CD4-positive, CD25-positive, alpha-beta regulatory T cell (primary cell): Measurements from ENCODE around the gene ADGRG6. TPM values are rescaled to one million over a fixed set of nuclear protein-coding genes. Genes with fewer than 3 reads are reported as not detected.

Experiments
- ATAC-seq, 2 donors: fragments of 150-1000 bp; cut with Tn5 transposase; one replicate each; pipeline ENCODE4 v1.10.0; 2021; ENCODE audit warnings: low read depth in 2 of 2, moderate number of reproducible peaks in 2 of 2, moderate library complexity in 1 of 2
- DNase-seq, 3 donors: peaks; one replicate each; pipeline versions ENCODE4 v3.0.0 to v3.0.0-alpha.2; 2012 to 2022; ENCODE audit warnings: mixed read lengths in 1 of 3
- H3K27ac ChIP-seq: one replicate; pipeline ENCODE4 v1.7.0; 2013; ENCODE audit warnings: mild to moderate bottlenecking, low read length; ENCODE audit not compliant: insufficient read depth, poor library complexity, severe bottlenecking
- H3K27me3 ChIP-seq: one replicate; pipeline ENCODE4 v1.7.0; 2013; ENCODE audit warnings: low read length; ENCODE audit not compliant: control insufficient read depth, insufficient read depth
- H3K36me3 ChIP-seq: one replicate; pipeline ENCODE4 v1.7.0; 2013; ENCODE audit warnings: mild to moderate bottlenecking, low read length, moderate library complexity; ENCODE audit not compliant: control insufficient read depth, insufficient read depth
- H3K4me1 ChIP-seq: 2 replicates; pipeline ENCODE4 v1.7.0; 2013; ENCODE audit warnings: mild to moderate bottlenecking, low read length; ENCODE audit not compliant: insufficient read depth, control insufficient read depth, poor library complexity, severe bottlenecking
- H3K4me3 ChIP-seq: one replicate; pipeline ENCODE4 v1.7.0; 2013; ENCODE audit warnings: low read depth, mild to moderate bottlenecking, low read length, moderate library complexity
- H3K9me3 ChIP-seq, 2 experiments: 1 replicate in 1 of 2; 2 replicates in 1 of 2; pipeline ENCODE4 v1.7.0; 2013; ENCODE audit warnings: low read length in 2 of 2, mild to moderate bottlenecking in 1 of 2, moderate library complexity in 1 of 2; ENCODE audit not compliant: control insufficient read depth in 2 of 2
- H3K27ac Mint-ChIP-seq, 3 donors: one replicate each; pipeline ENCODE4 v1.8.0; 2020 to 2022; ENCODE audit warnings: mild to moderate bottlenecking in 3 of 3, mixed read lengths in 3 of 3, moderate library complexity in 2 of 3
- H3K27me3 Mint-ChIP-seq: one replicate; pipeline ENCODE4 v1.8.0; 2022; ENCODE audit warnings: mild to moderate bottlenecking, mixed read lengths
- H3K36me3 Mint-ChIP-seq: one replicate; pipeline ENCODE4 v1.8.0; 2020; ENCODE audit warnings: mixed read lengths
- H3K4me1 Mint-ChIP-seq, 4 donors: one replicate each; pipeline ENCODE4 v1.8.0; 2020 to 2022; ENCODE audit warnings: mixed read lengths in 4 of 4, mild to moderate bottlenecking in 1 of 4
- H3K4me3 Mint-ChIP-seq, 4 donors: one replicate each; pipeline ENCODE4 v1.8.0; 2020 to 2022; ENCODE audit warnings: mild to moderate bottlenecking in 4 of 4, mixed read lengths in 4 of 4, moderate library complexity in 3 of 4
- H3K9me3 Mint-ChIP-seq, 7 donors: one replicate each; pipeline ENCODE4 v1.8.0; 2020 to 2022; ENCODE audit warnings: mixed read lengths in 7 of 7, mild to moderate bottlenecking in 3 of 7, moderate library complexity in 2 of 7
- polyA plus RNA-seq, 4 donors: library from polyadenylated mRNA; unstranded; fragments of 300-500 nt; fragmentation: Illumina TruSeq; gene quantifications; one replicate each; pipeline ENCODE4 v1.2.3, GENCODE V29; 2021
- total RNA-seq: library from RNA; stranded (reverse); gene quantifications from one replicate; pipeline ENCODE4 v1.2.3, GENCODE V29; 2022

Gene ADGRG6
- total and polyA plus RNA-seq, 5 donors from 2014 or later = 0.74 TPM; not detected in 4

- no peaks in the 10 kb centered on the region for H3K4me1 ChIP-seq
- DNase-seq (no peak), ATAC-seq (no peak)
- no peaks in the 10 kb centered on the region for H3K27me3 ChIP-seq
- peaks cover 0 to 2% (median 0%) of the 10 kb centered on the region in 4 donors for H3K4me1 Mint-ChIP-seq
- H3K9me3 Mint-ChIP-seq = peaks cover 0 to 5% (median 0%) of the 10 kb centered on the region in 7 donors
- no peaks in the 10 kb centered on the region for H3K36me3 ChIP-seq
- no peak overlapping the region for H3K4me3 ChIP-seq
- no peak overlapping the region for H3K27ac Mint-ChIP-seq
- peaks cover 5% of the 10 kb centered on the region for H3K27me3 Mint-ChIP-seq
- no peaks in the 10 kb centered on the region for H3K9me3 ChIP-seq
- no peak overlapping the region for H3K4me3 Mint-ChIP-seq
- no peak overlapping the region for H3K27ac ChIP-seq
- H3K36me3 Mint-ChIP-seq = no peaks in the 10 kb centered on the region
Measured at GRCh38 chr6:142353690-142354089, 51.9 kb downstream of the ADGRG6 start.

DNA sequence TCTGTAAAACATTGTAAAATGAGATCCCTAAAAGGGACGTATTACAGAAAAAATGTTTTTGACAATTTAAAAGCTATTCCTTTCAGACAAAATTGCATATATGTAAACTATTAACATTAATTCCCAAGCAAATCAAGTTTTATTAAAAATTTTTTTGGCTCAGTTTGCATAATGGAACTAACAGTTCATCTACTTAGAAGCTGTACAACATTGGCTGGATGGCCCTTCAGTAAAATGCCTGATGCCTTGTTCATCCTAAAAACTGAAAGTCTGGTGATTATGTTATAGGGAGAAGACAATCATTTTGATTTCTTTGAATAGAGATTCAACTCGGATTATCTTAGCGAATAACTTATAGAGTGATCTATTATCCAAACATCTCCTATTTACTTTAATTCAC, 52.8 kb downstream of the ADGRG6 start:
- no peak overlapping the region for H3K4me3 Mint-ChIP-seq
- peaks cover 0 to 2% (median 0%) of the 10 kb centered on the region in 4 donors for H3K4me1 Mint-ChIP-seq
- peaks cover 0 to 5% (median 0%) of the 10 kb centered on the region in 7 donors for H3K9me3 Mint-ChIP-seq
- no peak for DNase-seq
- H3K4me3 ChIP-seq = no peak overlapping the region
- H3K36me3 ChIP-seq = no peaks in the 10 kb centered on the region
- no peaks in the 10 kb centered on the region for H3K9me3 ChIP-seq
- no peaks in the 10 kb centered on the region for H3K36me3 Mint-ChIP-seq
- no peaks in the 10 kb centered on the region for H3K4me1 ChIP-seq
- no peak overlapping the region for H3K27ac Mint-ChIP-seq
- H3K27ac ChIP-seq = no peak overlapping the region
- H3K27me3 ChIP-seq = no peaks in the 10 kb centered on the region
- ATAC-seq = no peak
- H3K27me3 Mint-ChIP-seq = peaks cover 5% of the 10 kb centered on the region

DNA sequence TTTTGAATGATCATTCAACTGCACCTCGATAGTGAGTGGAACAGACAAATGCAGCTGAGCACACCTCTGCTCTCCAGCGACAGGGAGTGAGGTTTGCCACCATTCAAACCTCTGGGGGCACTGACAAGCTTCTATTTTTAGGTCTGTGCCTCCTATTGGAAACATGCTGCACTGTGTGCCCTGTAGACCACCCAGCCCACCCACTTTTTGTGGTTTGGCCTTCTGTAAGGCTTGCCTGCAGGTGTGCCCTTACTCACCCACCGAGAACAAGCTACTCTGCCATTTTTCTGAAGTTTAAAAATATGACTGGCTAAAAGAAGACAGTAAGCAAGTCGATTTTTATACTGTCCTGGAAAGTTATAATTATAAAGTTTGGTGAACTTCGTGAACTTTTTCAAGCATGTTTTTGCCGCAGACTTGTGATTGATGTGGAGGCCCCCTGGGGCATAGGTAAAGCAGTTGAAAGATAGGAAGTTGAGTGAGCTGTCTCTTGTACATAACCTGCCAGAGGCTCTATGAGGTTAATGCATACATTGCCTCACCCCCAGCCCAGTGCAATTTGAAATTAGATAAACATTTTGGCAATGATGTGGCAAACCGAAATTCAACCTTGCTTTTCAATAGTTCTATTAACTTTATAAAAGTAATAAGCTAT, 53.8 kb downstream of the ADGRG6 start:
- Mint-ChIP-seq H3K4me3 (no peak overlapping the region), H3K9me3 (peaks cover 0 to 5% (median 0%) of the 10 kb centered on the region in 7 donors)

GRCh38 chr6:142356201-142356883, 54.5 kb downstream of the ADGRG6 start:
- H3K36me3 ChIP-seq = no peaks in the 10 kb centered on the region
- Mint-ChIP-seq H3K9me3 (peaks cover 0 to 1% (median 0%) of the 10 kb centered on the region in 7 donors), H3K4me1 (peaks cover 0 to 2% (median 0%) of the 10 kb centered on the region in 4 donors), H3K27me3 (peaks cover 4% of the 10 kb centered on the region), H3K4me3 (no peak overlapping the region), H3K27ac (no peak overlapping the region), H3K36me3 (no peaks in the 10 kb centered on the region)
- no peaks in the 10 kb centered on the region for H3K4me1 ChIP-seq
- H3K27ac ChIP-seq = no peak overlapping the region
- ATAC-seq (no peak), DNase-seq (no peak)
- no peaks in the 10 kb centered on the region for H3K27me3 ChIP-seq
- no peaks in the 10 kb centered on the region for H3K9me3 ChIP-seq
- no peak overlapping the region for H3K4me3 ChIP-seq

More for the DNA sequence above, 53.8 kb downstream of the ADGRG6 start:
- H3K9me3 ChIP-seq = no peaks in the 10 kb centered on the region
- no peaks in the 10 kb centered on the region for H3K4me1 ChIP-seq
- ATAC-seq (no peak), DNase-seq (no peak)
- Mint-ChIP-seq H3K4me1 (peaks cover 0 to 2% (median 0%) of the 10 kb centered on the region in 4 donors), H3K27ac (no peak overlapping the region), H3K27me3 (peaks cover under 1% of the 10 kb centered on the region), H3K36me3 (no peaks in the 10 kb centered on the region)
- H3K4me3 ChIP-seq = no peak overlapping the region
- H3K36me3 ChIP-seq = no peaks in the 10 kb centered on the region
- no peak overlapping the region for H3K27ac ChIP-seq
- H3K27me3 ChIP-seq = no peaks in the 10 kb centered on the region

DNA sequence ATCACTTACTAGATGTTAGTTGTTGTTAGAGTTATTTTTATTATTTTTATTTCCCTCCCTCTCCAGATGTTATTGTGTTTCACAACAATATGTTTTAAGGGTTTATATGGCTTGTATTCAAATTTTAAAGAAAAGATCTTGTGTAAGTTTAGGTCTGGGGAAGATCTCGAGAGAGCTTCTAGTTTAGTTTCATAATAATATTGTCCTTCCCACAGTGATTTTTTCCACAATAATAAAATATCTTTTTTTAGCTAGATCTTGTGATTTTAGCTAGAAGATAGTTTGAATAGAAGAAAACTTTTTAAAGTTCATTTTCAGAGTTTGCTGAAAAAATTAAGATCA, 55.0 kb downstream of the ADGRG6 start:
- Histone ChIP-seq H3K4me3 (no peak overlapping the region), H3K36me3 (no peaks in the 10 kb centered on the region), H3K9me3 (no peaks in the 10 kb centered on the region), H3K4me1 (no peaks in the 10 kb centered on the region), H3K27me3 (no peaks in the 10 kb centered on the region), H3K27ac (no peak overlapping the region)
- ATAC-seq (no peak), DNase-seq (no peak)
- Mint-ChIP-seq H3K36me3 (no peaks in the 10 kb centered on the region), H3K9me3 (peaks cover 0 to 1% (median 0%) of the 10 kb centered on the region in 7 donors), H3K4me3 (no peak overlapping the region), H3K4me1 (peaks cover 0 to 2% (median 0%) of the 10 kb centered on the region in 4 donors), H3K27me3 (peaks cover 4% of the 10 kb centered on the region), H3K27ac (no peak overlapping the region)

DNA sequence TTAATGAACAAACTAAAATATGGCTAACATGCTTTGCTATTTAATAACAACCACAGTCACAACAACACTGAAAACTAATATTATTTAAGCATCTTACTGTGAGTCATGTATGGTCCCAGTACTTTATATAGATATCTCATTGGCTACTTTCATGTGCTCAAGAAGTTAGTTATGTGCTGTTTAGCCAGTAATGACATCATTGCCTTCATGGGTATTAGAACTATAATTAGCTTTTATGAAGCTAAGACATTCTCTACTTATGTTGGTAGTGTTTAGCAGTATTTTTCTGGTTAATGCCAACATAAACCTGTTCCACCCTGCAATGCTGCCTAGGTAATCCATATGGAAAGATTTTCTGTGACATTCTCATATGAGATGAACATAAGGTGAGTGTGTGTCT, 56.1 kb downstream of the ADGRG6 start:
- peaks cover 0 to 2% (median 0%) of the 10 kb centered on the region in 4 donors for H3K4me1 Mint-ChIP-seq
- H3K36me3 Mint-ChIP-seq = no peaks in the 10 kb centered on the region
- no peaks in the 10 kb centered on the region for H3K4me1 ChIP-seq
- H3K4me3 ChIP-seq = no peak overlapping the region
- H3K36me3 ChIP-seq = no peaks in the 10 kb centered on the region
- H3K4me3 Mint-ChIP-seq = no peak overlapping the region
- no peak overlapping the region for H3K27ac Mint-ChIP-seq
- H3K9me3 Mint-ChIP-seq = peaks cover 0 to 1% (median 0%) of the 10 kb centered on the region in 7 donors
- no peaks in the 10 kb centered on the region for H3K27me3 ChIP-seq
- H3K27ac ChIP-seq = no peak overlapping the region
- no peaks in the 10 kb centered on the region for H3K9me3 ChIP-seq
- H3K27me3 Mint-ChIP-seq = peaks cover 4% of the 10 kb centered on the region
- ATAC-seq = no peak
- no peak for DNase-seq

DNA sequence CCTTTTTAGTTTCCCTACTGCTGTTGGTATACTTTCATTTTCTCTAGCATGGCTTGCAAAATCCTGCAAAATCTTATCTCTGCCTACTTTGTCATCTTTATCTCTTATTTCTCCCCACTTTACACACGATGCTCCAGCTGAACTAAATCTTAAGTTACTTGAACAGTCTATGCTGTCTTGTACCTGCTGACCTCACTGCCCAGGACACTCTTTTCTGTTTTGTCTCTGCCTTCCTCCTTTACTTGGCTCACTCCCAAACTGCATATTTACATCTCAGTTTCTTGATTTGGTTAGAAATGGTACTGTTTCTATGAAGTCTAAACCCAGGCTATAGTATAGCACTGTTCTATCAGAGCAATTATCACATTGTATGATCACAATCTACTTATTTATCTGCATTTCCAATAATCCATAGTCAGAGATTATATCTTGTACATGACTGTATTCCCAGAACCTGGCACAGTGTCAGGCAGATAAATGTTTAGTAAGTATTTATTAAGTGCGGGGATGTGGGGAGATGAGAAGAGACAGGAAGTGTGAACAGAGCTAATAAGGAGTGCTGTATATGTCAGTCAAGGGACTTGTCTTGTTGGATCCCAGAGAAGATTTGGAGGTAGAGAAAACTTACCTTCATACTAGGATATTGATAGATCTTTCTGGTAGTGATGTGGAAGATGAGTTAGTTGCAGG, 57.6 kb downstream of the ADGRG6 start:
- Histone ChIP-seq H3K36me3 (no peaks in the 10 kb centered on the region), H3K9me3 (no peaks in the 10 kb centered on the region), H3K27me3 (no peaks in the 10 kb centered on the region), H3K4me3 (no peak overlapping the region), H3K27ac (no peak overlapping the region), H3K4me1 (no peaks in the 10 kb centered on the region)
- no peak overlapping the region for H3K4me3 Mint-ChIP-seq
- peaks cover 4% of the 10 kb centered on the region for H3K27me3 Mint-ChIP-seq
- no peak overlapping the region for H3K27ac Mint-ChIP-seq
- H3K4me1 Mint-ChIP-seq = peaks cover 0 to 2% (median 0%) of the 10 kb centered on the region in 4 donors
- ATAC-seq (no peak), DNase-seq (no peak)
- H3K36me3 Mint-ChIP-seq = no peaks in the 10 kb centered on the region
- peaks cover 0 to 1% (median 0%) of the 10 kb centered on the region in 7 donors for H3K9me3 Mint-ChIP-seq
